Stimulated activated CD8-positive, alpha-beta memory T cell treated with anti-CD3 and anti-CD28 coated beads, Interleukin-12 subunit alpha, Interleukin-12 subunit beta, amount 100 ng/mL, for 1 hour (primary cell): Measurements from ENCODE around the gene MRAP.

Experiments
- DNase-seq: peaks from one replicate; pipeline ENCODE4 v3.0.0-alpha.2; 2020; ENCODE audit warnings: low read depth

The MRAP gene

GRCh38 chr21:32322676-32323075 lies 24.0 kb downstream of the MRAP start:
- no peak for DNase-seq

GRCh38 chr21:32325706-32326105 lies 27.1 kb downstream of the MRAP start:
- DNase-seq: no peak

GRCh38 chr21:32328595-32328994 lies 29.9 kb downstream of the MRAP start:
- DNase-seq: no peak

GRCh38 chr21:32329331-32329730 lies 30.7 kb downstream of the MRAP start:
- no peak for DNase-seq

GRCh38 chr21:32329776-32330175 lies 31.1 kb downstream of the MRAP start:
- no peak for DNase-seq

- no peak for DNase-seq
These were observed 32.2 kb downstream of the MRAP start for GRCh38 chr21:32330784-32331311.

- DNase-seq: no peak
These were observed 33.0 kb downstream of the MRAP start for GRCh38 chr21:32331444-32332305.

GRCh38 chr21:32332463-32332951 lies 33.9 kb downstream of the MRAP start:
- DNase-seq: no peak

- DNase-seq: no peak
These were observed 35.5 kb downstream of the MRAP start for GRCh38 chr21:32333953-32334673.

GRCh38 chr21:32334980-32335531 lies 36.4 kb downstream of the MRAP start:
- DNase-seq: no peak

GRCh38 chr21:32335601-32336575 lies 37.2 kb downstream of the MRAP start:
- no peak for DNase-seq

- no peak for DNase-seq
These were observed 38.1 kb downstream of the MRAP start for GRCh38 chr21:32336711-32337110.

- DNase-seq: no peak
These were observed 38.6 kb downstream of the MRAP start for GRCh38 chr21:32337206-32337605.

GRCh38 chr21:32338209-32338921 lies 39.7 kb downstream of the MRAP start:
- no peak for DNase-seq

GRCh38 chr21:32340863-32341848 lies 42.5 kb downstream of the MRAP start:
- no peak for DNase-seq

GRCh38 chr21:32346951-32347350 lies 48.3 kb downstream of the MRAP start:
- DNase-seq: no peak

GRCh38 chr21:32347351-32347750 lies 48.7 kb downstream of the MRAP start:
- DNase-seq: no peak

- no peak for DNase-seq
These were observed 49.3 kb downstream of the MRAP start for GRCh38 chr21:32347977-32348376.

GRCh38 chr21:32348604-32349332 lies 50.1 kb downstream of the MRAP start:
- DNase-seq: no peak
